ENCODE measurements around the gene TMED1.

DNA sequence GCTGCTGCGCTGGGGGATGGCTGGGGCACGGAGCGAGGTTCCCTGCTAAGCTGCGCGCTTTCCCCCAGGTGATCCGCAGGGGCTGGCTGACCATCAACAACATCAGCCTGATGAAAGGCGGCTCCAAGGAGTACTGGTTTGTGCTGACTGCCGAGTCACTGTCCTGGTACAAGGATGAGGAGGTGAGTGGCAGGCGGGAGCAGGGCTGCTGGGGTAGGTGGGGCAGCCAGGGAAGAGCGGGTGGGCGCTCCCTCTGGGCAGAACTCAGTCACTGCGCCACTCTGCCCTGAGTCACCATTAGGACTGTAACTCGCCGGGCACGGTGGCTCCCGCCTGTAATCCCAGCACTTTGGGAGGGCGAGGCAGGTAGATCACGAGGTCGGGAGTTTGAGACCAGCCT, 23.8 kb downstream of the TMED1 start:
- no peak for TF ChIP-seq RAD21 (IDR thresholded peaks at IDR 0.05; ENCODE audit: low read depth)
- TF ChIP-seq POLR2AphosphoS5 (IDR thresholded peaks at IDR 0.05; ENCODE audit: low read depth, low read length) = no peak
- TF ChIP-seq POLR2A (IDR thresholded peaks at IDR 0.05; ENCODE audit: borderline replicate concordance, extremely low read depth, insufficient read depth, insufficient read length) = no peak
- TF ChIP-seq, protein P1, sequence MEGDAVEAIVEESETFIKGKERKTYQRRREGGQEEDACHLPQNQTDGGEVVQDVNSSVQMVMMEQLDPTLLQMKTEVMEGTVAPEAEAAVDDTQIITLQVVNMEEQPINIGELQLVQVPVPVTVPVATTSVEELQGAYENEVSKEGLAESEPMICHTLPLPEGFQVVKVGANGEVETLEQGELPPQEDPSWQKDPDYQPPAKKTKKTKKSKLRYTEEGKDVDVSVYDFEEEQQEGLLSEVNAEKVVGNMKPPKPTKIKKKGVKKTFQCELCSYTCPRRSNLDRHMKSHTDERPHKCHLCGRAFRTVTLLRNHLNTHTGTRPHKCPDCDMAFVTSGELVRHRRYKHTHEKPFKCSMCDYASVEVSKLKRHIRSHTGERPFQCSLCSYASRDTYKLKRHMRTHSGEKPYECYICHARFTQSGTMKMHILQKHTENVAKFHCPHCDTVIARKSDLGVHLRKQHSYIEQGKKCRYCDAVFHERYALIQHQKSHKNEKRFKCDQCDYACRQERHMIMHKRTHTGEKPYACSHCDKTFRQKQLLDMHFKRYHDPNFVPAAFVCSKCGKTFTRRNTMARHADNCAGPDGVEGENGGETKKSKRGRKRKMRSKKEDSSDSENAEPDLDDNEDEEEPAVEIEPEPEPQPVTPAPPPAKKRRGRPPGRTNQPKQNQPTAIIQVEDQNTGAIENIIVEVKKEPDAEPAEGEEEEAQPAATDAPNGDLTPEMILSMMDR (IDR thresholded peaks at IDR 0.05 in 2 of 3, conservative IDR thresholded peaks at IDR 0.05 in 1 of 3; ENCODE audit: borderline replicate concordance in 1 of 3, insufficient read depth in 1 of 3, low read depth in 2 of 3, low read length in 2 of 3) = no peak
- TF ChIP-seq ZFX (IDR thresholded peaks at IDR 0.05) = no peak
- TF ChIP-seq, protein P2, sequence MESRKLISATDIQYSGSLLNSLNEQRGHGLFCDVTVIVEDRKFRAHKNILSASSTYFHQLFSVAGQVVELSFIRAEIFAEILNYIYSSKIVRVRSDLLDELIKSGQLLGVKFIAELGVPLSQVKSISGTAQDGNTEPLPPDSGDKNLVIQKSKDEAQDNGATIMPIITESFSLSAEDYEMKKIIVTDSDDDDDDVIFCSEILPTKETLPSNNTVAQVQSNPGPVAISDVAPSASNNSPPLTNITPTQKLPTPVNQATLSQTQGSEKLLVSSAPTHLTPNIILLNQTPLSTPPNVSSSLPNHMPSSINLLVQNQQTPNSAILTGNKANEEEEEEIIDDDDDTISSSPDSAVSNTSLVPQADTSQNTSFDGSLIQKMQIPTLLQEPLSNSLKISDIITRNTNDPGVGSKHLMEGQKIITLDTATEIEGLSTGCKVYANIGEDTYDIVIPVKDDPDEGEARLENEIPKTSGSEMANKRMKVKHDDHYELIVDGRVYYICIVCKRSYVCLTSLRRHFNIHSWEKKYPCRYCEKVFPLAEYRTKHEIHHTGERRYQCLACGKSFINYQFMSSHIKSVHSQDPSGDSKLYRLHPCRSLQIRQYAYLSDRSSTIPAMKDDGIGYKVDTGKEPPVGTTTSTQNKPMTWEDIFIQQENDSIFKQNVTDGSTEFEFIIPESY (IDR thresholded peaks at IDR 0.05; ENCODE audit: extremely low read depth, insufficient replicate concordance, low read length) = no peak
- TF ChIP-seq JUND (IDR thresholded peaks at IDR 0.05) = no peak
- TF ChIP-seq EZH2 (IDR thresholded peaks at IDR 0.05) = no peak
- no peak for TF ChIP-seq SRF (IDR thresholded peaks at IDR 0.05; ENCODE audit: low read depth)
